Measurements from ENCODE around the gene DHX57.

- TF ChIP-seq CTCF (IDR thresholded peaks at IDR 0.05; ENCODE audit: insufficient read depth, low read length) (no peak), POLR2AphosphoS5 (IDR thresholded peaks at IDR 0.05; ENCODE audit: low read depth) (no peak)
Observed at GRCh38 chr2:38866773-38867443, 8.8 kb downstream of the DHX57 start.

Data from HL-60 (cell line).